SIG-M5 treated with dmso at 0.1 percent for 504 hours (cell line): ENCODE results near the gene PRIM2.
"Not testable (repeated sequence)": the region's sequence is repeated elsewhere in the genome, so short reads cannot be mapped to it uniquely, and the experiment has no call there.

ENCODE experiments used
- DNase-seq: peaks from one replicate; lab custom pipeline; 2025; ENCODE audit not compliant: unreplicated experiment; lab: John Stamatoyannopoulos, UW

The PRIM2 gene

GRCh38 chr6:57444787-57445186 is 127.4 kb downstream of the PRIM2 start:
- DNase-seq = not testable (repeated sequence)

DNA sequence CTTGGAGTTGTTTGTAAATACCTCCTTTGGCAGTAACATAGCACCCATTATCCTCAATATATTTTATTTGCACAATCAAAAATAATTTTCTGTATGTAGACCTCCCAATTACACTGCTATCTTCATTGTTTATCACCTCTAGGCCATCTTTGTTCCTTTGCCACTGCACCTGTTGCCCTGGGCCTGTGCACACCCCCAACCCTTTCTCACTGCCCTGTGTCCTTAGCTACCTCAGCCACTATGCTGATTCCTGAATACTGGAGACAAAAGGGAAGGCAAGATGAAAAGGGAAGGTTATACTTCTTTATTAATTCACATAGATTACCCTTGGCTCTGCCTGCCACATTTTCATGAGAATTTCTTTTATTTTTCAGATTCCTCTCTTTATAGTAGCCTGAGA is 127.9 kb downstream of the PRIM2 start:
- DNase-seq = not testable (repeated sequence)

- not testable (repeated sequence) for DNase-seq
Measured at GRCh38 chr6:57445790-57446468, 128.5 kb downstream of the PRIM2 start.

- DNase-seq = not testable (repeated sequence)
Measured at GRCh38 chr6:57449496-57450066, 132.2 kb downstream of the PRIM2 start.

DNA sequence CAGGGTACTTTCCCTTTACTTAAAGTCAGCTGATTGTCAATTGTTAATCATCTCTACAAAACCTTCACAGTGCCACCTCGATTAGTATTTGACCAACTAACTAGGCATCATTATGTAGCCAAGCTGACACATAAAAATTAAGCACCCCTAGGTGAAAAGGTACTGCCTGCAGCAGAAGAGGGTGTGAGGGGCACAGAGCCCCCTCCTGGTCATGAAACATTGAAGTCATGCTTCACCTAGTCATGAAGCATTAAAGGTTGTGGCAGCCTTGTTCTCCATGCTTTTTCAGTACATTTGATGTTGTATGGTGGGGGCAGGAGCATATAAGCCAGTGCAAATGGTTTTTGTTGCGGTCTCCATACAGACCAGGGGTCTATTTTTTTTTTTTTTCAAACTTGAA is 142.4 kb downstream of the PRIM2 start:
- not testable (repeated sequence) for DNase-seq

DNA sequence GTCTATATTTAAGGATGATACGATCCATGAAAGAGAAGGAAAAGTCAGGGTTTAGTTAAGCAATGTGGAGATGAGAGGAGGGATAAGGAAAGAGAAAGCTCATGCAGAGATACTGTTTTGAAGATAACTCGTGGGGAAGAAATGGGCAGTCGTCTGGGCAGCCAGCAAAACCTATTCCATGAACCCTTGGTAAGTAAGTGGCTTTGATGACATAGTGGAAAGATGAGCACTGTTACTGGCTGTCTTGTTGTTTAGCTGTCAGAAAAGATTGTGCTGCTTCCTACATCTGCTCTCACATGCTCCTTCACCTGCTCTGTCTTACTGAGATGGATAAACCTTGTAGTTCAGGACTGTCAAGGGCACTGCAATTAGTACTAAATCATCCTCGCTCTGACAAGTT is 143.6 kb downstream of the PRIM2 start:
- not testable (repeated sequence) for DNase-seq

GRCh38 chr6:57463809-57464208 is 146.4 kb downstream of the PRIM2 start:
- not testable (repeated sequence) for DNase-seq

- not testable (repeated sequence) for DNase-seq
Measured at GRCh38 chr6:57465968-57466367, 148.5 kb downstream of the PRIM2 start.

DNA sequence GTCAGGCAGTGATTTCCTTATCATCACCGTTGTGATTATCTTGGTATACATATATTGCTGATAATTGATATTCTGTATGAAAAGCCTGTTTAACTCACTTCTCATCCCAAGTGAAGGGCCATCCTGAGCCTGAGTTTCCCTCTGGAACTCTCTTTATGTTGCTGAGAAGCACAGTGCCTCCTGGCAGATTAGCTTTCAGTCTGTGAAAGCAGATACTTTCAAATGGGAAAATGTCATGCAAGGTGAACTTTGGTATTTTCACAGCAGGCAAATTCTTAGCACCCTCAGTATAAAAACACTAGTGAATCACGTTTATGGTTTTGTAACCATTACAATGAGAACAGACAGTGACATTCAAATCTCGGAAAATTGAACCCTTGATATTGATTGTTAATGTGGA is 151.6 kb downstream of the PRIM2 start:
- DNase-seq = no peak

DNA sequence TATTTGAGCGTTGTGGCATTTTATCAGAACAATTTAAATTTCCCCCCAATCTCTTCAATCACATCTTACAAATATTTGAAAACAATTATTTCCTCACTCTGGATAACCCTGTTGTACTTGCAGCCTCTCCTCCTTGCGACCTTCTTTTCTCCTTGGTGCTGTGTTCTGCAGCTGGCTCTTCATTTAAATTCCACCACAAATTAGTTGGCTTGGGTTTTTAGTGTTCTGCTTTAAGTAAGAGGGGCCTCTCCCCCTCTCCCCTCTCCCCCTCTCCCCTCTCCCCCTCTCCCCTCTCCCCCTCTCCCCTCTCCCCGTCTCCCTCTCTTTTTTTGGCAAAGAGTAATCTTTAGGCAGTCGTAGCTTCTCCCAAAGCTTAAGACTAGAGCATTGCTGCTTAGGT is 152.7 kb downstream of the PRIM2 start:
- not testable (repeated sequence) for DNase-seq

- DNase-seq = not testable (repeated sequence)
Measured at GRCh38 chr6:57471314-57471864, 154.0 kb downstream of the PRIM2 start.

- DNase-seq = not testable (repeated sequence)
Measured at GRCh38 chr6:57472861-57473362, 155.5 kb downstream of the PRIM2 start.

GRCh38 chr6:57474862-57475475 is 157.5 kb downstream of the PRIM2 start:
- not testable (repeated sequence) for DNase-seq

DNA sequence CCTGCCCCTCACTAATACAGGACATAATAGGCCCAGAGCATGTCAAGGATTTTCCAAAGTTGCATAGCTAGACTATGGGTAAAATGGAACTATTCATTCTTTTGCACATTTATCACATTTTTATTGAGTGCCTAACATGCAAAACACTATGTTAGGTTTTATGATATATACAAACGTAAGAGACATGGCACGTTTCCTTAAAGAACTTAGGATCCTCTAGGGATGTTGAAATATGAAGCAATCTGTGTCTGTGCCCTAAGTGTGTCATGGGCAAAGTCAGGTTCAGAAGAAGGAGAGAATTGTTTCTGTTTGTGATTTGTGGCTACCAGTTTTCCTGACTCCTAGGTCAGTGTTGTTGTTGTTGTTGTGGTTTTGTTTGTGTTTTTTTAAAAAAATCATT is 158.2 kb downstream of the PRIM2 start:
- DNase-seq = not testable (repeated sequence)

DNA sequence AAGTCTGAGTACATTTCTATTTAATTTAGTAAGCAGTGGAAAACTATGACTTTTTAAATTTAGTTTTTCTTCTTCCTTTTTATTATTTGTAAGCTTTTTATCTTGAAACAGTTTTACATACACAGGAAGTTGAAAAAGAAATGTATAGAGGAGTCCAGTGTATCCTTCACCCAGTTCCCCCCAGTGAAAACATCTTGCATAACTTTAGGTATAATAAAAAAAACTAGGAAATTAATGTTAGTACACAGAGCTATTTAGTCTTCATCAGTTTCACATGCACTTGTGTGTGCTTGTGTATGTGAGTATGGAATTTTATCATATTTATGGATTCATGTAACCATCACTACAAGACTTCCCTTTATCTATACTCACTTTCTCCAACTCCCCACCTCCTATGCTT is 162.8 kb downstream of the PRIM2 start:
- DNase-seq = not testable (repeated sequence)

- not testable (repeated sequence) for DNase-seq
Measured at GRCh38 chr6:57481121-57481520, 163.7 kb downstream of the PRIM2 start.

DNA sequence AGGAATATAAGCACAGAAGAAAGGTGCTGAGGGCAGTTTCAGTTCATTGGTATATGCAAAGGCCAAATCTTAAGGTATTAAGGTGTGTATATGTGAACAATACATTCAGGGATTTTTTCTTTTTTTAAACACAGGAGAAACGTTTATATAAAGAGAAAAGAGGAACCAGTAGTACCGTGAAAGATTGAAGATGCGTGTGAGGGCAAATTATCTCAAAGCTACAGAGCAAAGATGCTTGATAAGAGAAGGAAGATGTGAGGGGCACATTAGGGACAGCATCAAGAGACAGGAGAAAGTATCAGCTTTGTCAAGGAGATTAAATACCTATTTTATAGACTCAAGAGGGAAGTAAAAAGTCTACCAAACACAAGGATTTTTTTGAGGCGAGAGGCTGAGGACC is 165.0 kb downstream of the PRIM2 start:
- not testable (repeated sequence) for DNase-seq

- DNase-seq = not testable (repeated sequence)
Measured at GRCh38 chr6:57486494-57487081, 169.2 kb downstream of the PRIM2 start.

DNA sequence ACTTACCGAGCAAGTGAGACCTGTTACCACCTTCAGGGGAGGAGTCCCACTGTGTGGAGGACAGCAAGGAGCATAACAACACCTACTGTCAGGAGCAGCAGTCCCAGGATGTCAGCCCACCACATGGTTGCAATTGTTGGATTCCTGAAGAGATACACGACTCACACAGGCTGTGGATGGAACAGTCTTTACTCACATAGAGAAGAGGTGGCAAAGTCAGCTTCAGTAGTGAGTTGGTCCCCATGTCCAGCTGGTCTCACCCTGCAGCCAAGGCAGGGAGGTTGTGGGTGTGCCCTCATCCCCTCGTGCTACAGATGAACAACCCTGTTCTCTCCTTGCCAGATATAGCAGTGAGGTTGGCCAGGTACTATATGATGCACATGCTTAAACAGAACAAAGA is 171.1 kb downstream of the PRIM2 start:
- DNase-seq = not testable (repeated sequence)

- DNase-seq = not testable (repeated sequence)
Measured at GRCh38 chr6:57489887-57490286, 172.5 kb downstream of the PRIM2 start.

GRCh38 chr6:57491795-57492194 is 174.4 kb downstream of the PRIM2 start:
- not testable (repeated sequence) for DNase-seq
